HAP-1 (cell line): ENCODE measurements around the gene REG3A.

ENCODE experiments used
- DNase-seq, 2 experiments: peaks; one replicate each; pipeline ENCODE4 v3.0.0-alpha.2; 2016 to 2020; ENCODE audit warnings: low spot score in 2 of 2
- H3K27me3 ChIP-seq: fragments of 250-450 bp; sonication (Bioruptor Pico); 2 replicates; pipeline ENCODE4 v1.5.1; 2020; ENCODE audit warnings: low read depth, mild to moderate bottlenecking, moderate library complexity
- H3K36me3 ChIP-seq: fragments of 250-450 bp; sonication (Bioruptor Pico); replicated peaks from 2 replicates; pipeline ENCODE4 v1.5.1; 2020; ENCODE audit warnings: mild to moderate bottlenecking
- H3K4me1 ChIP-seq: fragments of 250-450 bp; sonication (Bioruptor Pico); 2 replicates; pipeline ENCODE4 v1.5.1; 2020; ENCODE audit warnings: mild to moderate bottlenecking
- H3K4me3 ChIP-seq: fragments of 250-450 bp; sonication (Bioruptor Pico); 2 replicates; pipeline ENCODE4 v1.5.1; 2020; ENCODE audit warnings: mild to moderate bottlenecking, moderate library complexity
- H3K9me3 ChIP-seq: fragments of 250-450 bp; sonication (Bioruptor Pico); 2 replicates; pipeline ENCODE4 v1.5.1; 2020; ENCODE audit warnings: mild to moderate bottlenecking, moderate library complexity
- in situ Hi-C: fragments of 300-500 bp; cut with MboI; formaldehyde crosslinking; loops from 3 replicates; pipeline ENCODE4 v1.14.3; 2020; ENCODE audit warnings: low sequenced_read_pairs, inconsistent platforms, mixed read lengths

Gene REG3A

GRCh38 chr2:79159653-79160052, at the start of gene REG3A:
REG3A (minus strand) TSS chr2:79159753; CDS start chr2:79159405, 348 bp downstream.
- Histone ChIP-seq H3K27me3 (no peaks in the 10 kb centered on the region), H3K9me3 (no peaks in the 10 kb centered on the region), H3K4me3 (no peak within 1 kb of the TSS), H3K4me1 (no peaks in the 10 kb centered on the region), H3K36me3 (no peaks in the 10 kb centered on the region)
- no peak for DNase-seq
- in situ Hi-C loops = no loop called here

- no peak for DNase-seq
- no peak overlapping the region for H3K4me3 ChIP-seq
- H3K4me1 ChIP-seq = no peaks in the 10 kb centered on the region
- H3K36me3 ChIP-seq = no peaks in the 10 kb centered on the region
- in situ Hi-C loops = no loop called here
- no peaks in the 10 kb centered on the region for H3K27me3 ChIP-seq
- no peaks in the 10 kb centered on the region for H3K9me3 ChIP-seq
These were observed 41.2 kb upstream of the REG3A start for GRCh38 chr2:79200762-79201161.

GRCh38 chr2:79191816-79192215, 32.3 kb upstream of the REG3A start:
- in situ Hi-C loops = no loop called here
- H3K27me3 ChIP-seq = no peaks in the 10 kb centered on the region

GRCh38 chr2:79191081-79191480, 31.5 kb upstream of the REG3A start:
- H3K36me3 ChIP-seq = no peaks in the 10 kb centered on the region
- in situ Hi-C loops = no loop called here
- H3K27me3 ChIP-seq = no peaks in the 10 kb centered on the region
- DNase-seq = no peak
- H3K9me3 ChIP-seq = no peaks in the 10 kb centered on the region
- H3K4me1 ChIP-seq = no peaks in the 10 kb centered on the region
- no peak overlapping the region for H3K4me3 ChIP-seq

More at GRCh38 chr2:79191816-79192215, 32.3 kb upstream of the REG3A start:
- H3K4me1 ChIP-seq = no peaks in the 10 kb centered on the region
- H3K36me3 ChIP-seq = no peaks in the 10 kb centered on the region
- no peak overlapping the region for H3K4me3 ChIP-seq
- H3K9me3 ChIP-seq = no peaks in the 10 kb centered on the region
- no peak for DNase-seq

GRCh38 chr2:79189465-79189864, 29.9 kb upstream of the REG3A start:
- H3K4me1 ChIP-seq = no peaks in the 10 kb centered on the region
- H3K9me3 ChIP-seq = no peaks in the 10 kb centered on the region
- in situ Hi-C loops = no loop called here
- H3K27me3 ChIP-seq = no peaks in the 10 kb centered on the region
- DNase-seq = no peak
- no peak overlapping the region for H3K4me3 ChIP-seq
- no peaks in the 10 kb centered on the region for H3K36me3 ChIP-seq

GRCh38 chr2:79181617-79182016, 22.1 kb upstream of the REG3A start:
- in situ Hi-C loops = no loop called here
- Histone ChIP-seq H3K4me3 (no peak overlapping the region), H3K9me3 (no peaks in the 10 kb centered on the region), H3K36me3 (no peaks in the 10 kb centered on the region), H3K27me3 (no peaks in the 10 kb centered on the region), H3K4me1 (no peaks in the 10 kb centered on the region)
- DNase-seq = no peak

GRCh38 chr2:79180092-79180491, 20.5 kb upstream of the REG3A start:
- in situ Hi-C loops = no loop called here
- Histone ChIP-seq H3K9me3 (no peaks in the 10 kb centered on the region), H3K4me3 (no peak overlapping the region), H3K27me3 (no peaks in the 10 kb centered on the region), H3K36me3 (no peaks in the 10 kb centered on the region), H3K4me1 (no peaks in the 10 kb centered on the region)
- no peak for DNase-seq

- Histone ChIP-seq H3K4me3 (no peak overlapping the region), H3K4me1 (no peaks in the 10 kb centered on the region), H3K27me3 (no peaks in the 10 kb centered on the region), H3K36me3 (no peaks in the 10 kb centered on the region), H3K9me3 (no peaks in the 10 kb centered on the region)
- in situ Hi-C loops = no loop called here
- no peak for DNase-seq
These were observed 19.5 kb upstream of the REG3A start for GRCh38 chr2:79179036-79179435.

GRCh38 chr2:79178076-79178674, 18.6 kb upstream of the REG3A start:
- no peaks in the 10 kb centered on the region for H3K4me1 ChIP-seq

GRCh38 chr2:79171348-79171958, 11.9 kb upstream of the REG3A start:
- H3K9me3 ChIP-seq = no peaks in the 10 kb centered on the region
- H3K4me3 ChIP-seq = no peak overlapping the region
- no peak for DNase-seq
- in situ Hi-C loops = no loop called here
- no peaks in the 10 kb centered on the region for H3K27me3 ChIP-seq
- no peaks in the 10 kb centered on the region for H3K36me3 ChIP-seq
- H3K4me1 ChIP-seq = no peaks in the 10 kb centered on the region

More at GRCh38 chr2:79178076-79178674, 18.6 kb upstream of the REG3A start:
- H3K9me3 ChIP-seq = no peaks in the 10 kb centered on the region
- no peaks in the 10 kb centered on the region for H3K27me3 ChIP-seq
- H3K4me3 ChIP-seq = no peak overlapping the region
- DNase-seq = no peak
- no peaks in the 10 kb centered on the region for H3K36me3 ChIP-seq
- in situ Hi-C loops = no loop called here

GRCh38 chr2:79162801-79163200, 3.2 kb upstream of the REG3A start:
- Histone ChIP-seq H3K27me3 (no peaks in the 10 kb centered on the region), H3K4me3 (no peak overlapping the region), H3K36me3 (no peaks in the 10 kb centered on the region), H3K9me3 (no peaks in the 10 kb centered on the region), H3K4me1 (no peaks in the 10 kb centered on the region)
- in situ Hi-C loops = no loop called here
- DNase-seq = no peak

GRCh38 chr2:79162132-79162531, 2.6 kb upstream of the REG3A start:
- in situ Hi-C loops = no loop called here
- Histone ChIP-seq H3K4me1 (no peaks in the 10 kb centered on the region), H3K27me3 (no peaks in the 10 kb centered on the region), H3K4me3 (no peak overlapping the region), H3K9me3 (no peaks in the 10 kb centered on the region), H3K36me3 (no peaks in the 10 kb centered on the region)
- no peak for DNase-seq

GRCh38 chr2:79159030-79159429, 523 bp downstream of the REG3A start:
- no peaks in the 10 kb centered on the region for H3K27me3 ChIP-seq
- no peaks in the 10 kb centered on the region for H3K4me1 ChIP-seq
- no peak for DNase-seq
- H3K9me3 ChIP-seq = no peaks in the 10 kb centered on the region
- H3K4me3 ChIP-seq = no peak overlapping the region
- in situ Hi-C loops = no loop called here
- H3K36me3 ChIP-seq = no peaks in the 10 kb centered on the region

GRCh38 chr2:79155826-79156476, 3.6 kb downstream of the REG3A start:
- Histone ChIP-seq H3K36me3 (no peaks in the 10 kb centered on the region), H3K9me3 (no peaks in the 10 kb centered on the region), H3K4me1 (no peaks in the 10 kb centered on the region), H3K27me3 (no peaks in the 10 kb centered on the region), H3K4me3 (no peak overlapping the region)
- in situ Hi-C loops = no loop called here
- no peak for DNase-seq
